ENCODE measurements around the gene SNX10.

Gene SNX10

GRCh38 chr7:26409661-26410547 lies 118.2 kb downstream of the SNX10 start:
- no peak for TF ChIP-seq CTCF (IDR thresholded peaks at IDR 0.05; ENCODE audit: low read depth, low read length, missing control alignments)
- H3K4me3 ChIP-seq (ENCODE audit: low read depth, low read length): no peak overlapping the region
- DNase-seq (ENCODE audit: low read depth): no peak
- in situ Hi-C loops (cut with HindIII; ENCODE audit: low sequenced_read_pairs): no loop called here

- no peak for DNase-seq (ENCODE audit: low read depth)
- H3K4me3 ChIP-seq (ENCODE audit: low read depth, low read length): no peak overlapping the region
- no peak for TF ChIP-seq CTCF (IDR thresholded peaks at IDR 0.05; ENCODE audit: low read depth, low read length, missing control alignments)
- in situ Hi-C loops (cut with HindIII; ENCODE audit: low sequenced_read_pairs): no loop called here
Observed at GRCh38 chr7:26413007-26413691, 121.5 kb downstream of the SNX10 start.

GRCh38 chr7:26416004-26416403 lies 124.3 kb downstream of the SNX10 start:
- no peak for TF ChIP-seq CTCF (IDR thresholded peaks at IDR 0.05; ENCODE audit: low read depth, low read length, missing control alignments)
- in situ Hi-C loops (cut with HindIII; ENCODE audit: low sequenced_read_pairs): no loop called here
- DNase-seq (ENCODE audit: low read depth): no peak
- no peak overlapping the region for H3K4me3 ChIP-seq (ENCODE audit: low read depth, low read length)

DNA sequence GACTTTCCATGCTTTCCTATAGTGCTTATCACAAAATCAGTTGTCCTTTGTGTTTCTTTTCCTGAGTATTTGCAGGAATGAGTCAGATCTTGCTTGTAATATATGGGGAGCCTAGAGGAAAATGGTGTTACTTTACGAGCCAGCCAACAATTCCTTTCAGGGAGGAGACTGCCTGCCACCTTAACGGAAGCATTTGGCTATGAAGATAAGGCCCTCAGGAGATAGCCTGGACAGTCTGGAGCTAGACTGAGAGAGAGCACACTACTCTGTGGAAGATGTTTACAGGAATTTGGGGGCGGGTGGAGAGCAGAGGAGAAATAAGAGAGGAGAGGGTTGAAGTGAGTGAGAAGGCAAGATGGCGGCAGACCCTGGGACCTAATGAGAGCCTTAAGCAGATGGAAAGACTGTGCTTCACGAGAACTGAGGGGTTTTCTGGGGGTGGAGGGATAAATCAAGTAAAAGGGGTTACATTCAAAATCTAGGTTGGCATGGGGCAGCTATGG lies 126.3 kb downstream of the SNX10 start:
- DNase-seq (ENCODE audit: low read depth): no peak
- no peak overlapping the region for H3K4me3 ChIP-seq (ENCODE audit: low read depth, low read length)
- in situ Hi-C loops (cut with HindIII; ENCODE audit: low sequenced_read_pairs): no loop called here
- no peak for TF ChIP-seq CTCF (IDR thresholded peaks at IDR 0.05; ENCODE audit: low read depth, low read length, missing control alignments)

DNA sequence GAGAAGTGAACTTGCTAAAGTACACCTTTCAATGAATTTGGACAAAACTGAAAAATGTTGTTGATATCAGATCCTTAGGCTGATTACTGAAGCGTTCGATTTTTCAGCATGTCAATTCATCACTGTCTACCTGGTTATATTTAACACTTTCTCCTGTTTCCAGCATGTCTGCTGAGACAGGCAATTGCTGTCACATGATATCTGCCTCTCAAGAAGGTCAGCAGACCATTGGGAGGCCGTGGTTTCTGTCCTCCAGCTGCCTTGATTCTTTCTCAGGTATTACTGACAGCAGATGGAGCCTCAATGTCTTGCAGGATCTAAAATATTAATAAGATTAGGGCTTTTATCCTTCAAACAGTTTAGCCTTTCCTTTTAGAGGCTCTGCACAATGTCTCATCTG lies 127.5 kb downstream of the SNX10 start:
- no peak for DNase-seq (ENCODE audit: low read depth)
- TF ChIP-seq CTCF (IDR thresholded peaks at IDR 0.05; ENCODE audit: low read depth, low read length, missing control alignments): no peak
- H3K4me3 ChIP-seq (ENCODE audit: low read depth, low read length): no peak overlapping the region
- in situ Hi-C loops (cut with HindIII; ENCODE audit: low sequenced_read_pairs): no loop called here

DNA sequence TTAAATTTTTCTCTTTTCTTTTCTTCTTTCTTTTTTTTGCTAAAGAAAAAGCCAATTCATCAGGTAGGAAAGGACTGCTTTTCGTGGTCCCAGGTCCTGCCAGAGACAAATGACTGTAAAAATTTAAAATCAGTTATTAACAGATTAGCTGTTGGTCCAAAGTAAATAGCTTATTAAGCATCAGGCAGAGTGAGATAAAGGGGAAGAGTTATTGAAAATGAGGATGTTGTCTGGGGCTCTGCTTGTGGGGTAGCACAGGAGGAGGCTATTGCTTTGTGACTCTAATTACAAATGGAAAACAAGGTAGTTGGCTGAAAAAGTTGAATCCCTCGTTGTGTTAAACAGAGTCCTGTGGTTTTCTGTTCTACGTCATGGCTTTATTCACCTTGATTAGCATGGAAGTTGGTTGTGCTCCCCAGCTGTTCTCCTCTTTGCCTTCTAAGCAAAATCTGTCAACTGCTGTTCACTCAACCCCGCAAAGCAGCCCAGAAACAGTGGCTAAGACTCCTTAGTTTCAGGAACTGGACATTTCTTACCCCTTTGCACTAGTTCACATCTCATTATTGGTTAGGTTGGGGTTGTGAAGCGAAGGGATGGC lies 128.9 kb downstream of the SNX10 start:
- TF ChIP-seq CTCF (IDR thresholded peaks at IDR 0.05; ENCODE audit: low read depth, low read length, missing control alignments): no peak
- in situ Hi-C loops (cut with HindIII; ENCODE audit: low sequenced_read_pairs): no loop called here
- no peak for DNase-seq (ENCODE audit: low read depth)
- no peak overlapping the region for H3K4me3 ChIP-seq (ENCODE audit: low read depth, low read length)
